HCT116 (cell line): ENCODE data around the gene ITGAD. TPM values are rescaled to one million over a fixed set of nuclear protein-coding genes. Genes with fewer than 3 reads are reported as not detected.

ENCODE experiments used
- ATAC-seq: fragments of 200-7000 bp; cut with Tn5 transposase; 2 replicates; pipeline ENCODE4 v1.9.1; 2020; ENCODE audit warnings: mild to moderate bottlenecking, moderate library complexity
- BruUV-seq: library from RNA; stranded (reverse); fragments of 400-500 nt; replicated peaks from 2 replicates; lab custom pipeline; 2021; lab: Mats Ljungman, UMichigan
- CTCF ChIA-PET: fragments of 300-600 bp; sonication (Branson Sonifier 250); formaldehyde crosslinking; loops from one replicate; lab custom pipeline; 2021; ENCODE audit warnings: antibody characterized with exemption; lab: Charles Lee
- POLR2A ChIA-PET: fragments of 300-600, 350-600 bp; sonication (Branson Sonifier 250); formaldehyde crosslinking; loops from one replicate; lab custom pipeline; 2021; ENCODE audit warnings: antibody characterized with exemption; lab: Charles Lee
- RAD21 ChIA-PET, 2 experiments: fragments of 300-600 bp; sonication (Branson Sonifier 250); formaldehyde crosslinking; loops; one replicate each; lab custom pipeline; 2023; ENCODE audit warnings: low total read pairs in 2 of 2; ENCODE audit not compliant: uncharacterized antibody in 2 of 2, unreplicated experiment in 2 of 2, low non-redundant PET in 1 of 2; lab: Charles Lee
- DNase-seq: peaks from one replicate; pipeline ENCODE4 v3.0.0-alpha.2; 2010; ENCODE audit warnings: low read depth, low spot score
- H2AFZ ChIP-seq: fragments of 200-600 bp; shearing (Covaris generic), sonication (generic); 2 replicates; pipeline ENCODE4 v1.6.1; 2017; ENCODE audit warnings: low read depth, mixed run types, mixed read lengths, antibody characterized with exemption, low read length; ENCODE audit not compliant: poor library complexity, severe bottlenecking
- H3K27ac ChIP-seq: 2 replicates; pipeline ENCODE4 v1.5.1; 2012; ENCODE audit warnings: low read depth, low read length
- H3K27me3 ChIP-seq: fragments of 200-600 bp; sonication (generic); 2 replicates; pipeline ENCODE4 v1.6.1; 2016; ENCODE audit warnings: mixed run types, low read length, mixed read lengths; ENCODE audit not compliant: insufficient read depth
- H3K36me3 ChIP-seq, 2 experiments: fragments of 200-500 bp in 1 of 2; fragments of 200-600 bp in 1 of 2; sonication (Bioruptor generic) in 1 of 2; sonication (generic) in 1 of 2; 2 replicates each; pipeline versions ENCODE4 v1.5.1 to v1.6.1; 2014 to 2016; ENCODE audit warnings: low read length in 2 of 2, inconsistent platforms in 1 of 2, mixed read lengths in 1 of 2, mixed run types in 1 of 2; ENCODE audit not compliant: insufficient read depth in 2 of 2, control insufficient read depth in 1 of 2
- H3K4me1 ChIP-seq, 2 experiments: fragments of 200-600 bp in 1 of 2; sonication (generic) in 1 of 2; 2 replicates each; pipeline versions ENCODE4 v1.5.1 to v1.6.1; 2012 to 2017; ENCODE audit warnings: low read length in 2 of 2, inconsistent platforms in 1 of 2, mild to moderate bottlenecking in 1 of 2, mixed read lengths in 1 of 2, mixed run types in 1 of 2, moderate library complexity in 1 of 2; ENCODE audit not compliant: insufficient read depth in 2 of 2, control insufficient read depth in 1 of 2
- H3K4me2 ChIP-seq: fragments of 200-600 bp; sonication (generic); 2 replicates; pipeline ENCODE4 v1.6.1; 2017; ENCODE audit warnings: mixed run types, low read length, mixed read lengths
- H3K4me3 ChIP-seq, 2 experiments: fragments of 200-600 bp in 1 of 2; sonication (generic) in 1 of 2; replicated peaks in 1 of 2; 2 replicates each; pipeline ENCODE4 v1.5.1; 2011 to 2016; ENCODE audit warnings: low read length in 2 of 2, control low read depth in 1 of 2, low read depth in 1 of 2, mild to moderate bottlenecking in 1 of 2, mixed read lengths in 1 of 2, mixed run types in 1 of 2
- H3K79me2 ChIP-seq: fragments of 200-600 bp; sonication (generic); 2 replicates; pipeline ENCODE4 v1.6.1; 2017; ENCODE audit warnings: mild to moderate bottlenecking, mixed run types, low read length, moderate library complexity, mixed read lengths; ENCODE audit not compliant: insufficient read depth
- H3K9ac ChIP-seq: fragments of 200-600 bp; sonication (generic); 2 replicates; pipeline ENCODE4 v1.6.1; 2016; ENCODE audit warnings: low read length, mixed read lengths
- H3K9me2 ChIP-seq: fragments of 200-600 bp; sonication (generic), shearing (Covaris generic); 2 replicates; pipeline ENCODE4 v1.6.1; 2017; ENCODE audit warnings: mixed run types, mild to moderate bottlenecking, moderate library complexity; ENCODE audit not compliant: insufficient read depth
- H3K9me3 ChIP-seq, 2 experiments: fragments of 200-500 bp in 1 of 2; fragments of 200-600 bp in 1 of 2; sonication (Bioruptor generic) in 1 of 2; sonication (generic) in 1 of 2; 2 replicates each; pipeline ENCODE4 v1.6.1; 2014 to 2017; ENCODE audit warnings: low read length in 2 of 2, mixed read lengths in 2 of 2, inconsistent platforms in 1 of 2, low read depth in 1 of 2, mild to moderate bottlenecking in 1 of 2, mixed run types in 1 of 2, moderate library complexity in 1 of 2; ENCODE audit not compliant: control insufficient read depth in 1 of 2, insufficient read depth in 1 of 2
- H4K20me1 ChIP-seq: fragments of 200-600 bp; sonication (generic), shearing (Covaris generic); 2 replicates; pipeline ENCODE4 v1.6.1; 2017; ENCODE audit warnings: mixed run types, mild to moderate bottlenecking, moderate library complexity; ENCODE audit not compliant: insufficient read depth
- ATF3 ChIP-seq: IDR thresholded peaks from 2 replicates; pipeline ENCODE4 v1.6.1; 2012
- CEBPB ChIP-seq: IDR thresholded peaks from 2 replicates; pipeline ENCODE4 v1.6.1; 2012; ENCODE audit warnings: low read depth
- CTCF ChIP-seq, 3 experiments: fragments of 200-600 bp in 1 of 3; sonication (generic) in 1 of 3; IDR thresholded peaks in 2 of 3; conservative IDR thresholded peaks in 1 of 3; 2 replicates each; pipeline ENCODE4 v1.5.1; 2012 to 2017; ENCODE audit warnings: low read depth in 2 of 3, low read length in 2 of 3, antibody characterized with exemption in 1 of 3, borderline replicate concordance in 1 of 3, control low read depth in 1 of 3, mild to moderate bottlenecking in 1 of 3, mixed read lengths in 1 of 3, mixed run types in 1 of 3, moderate library complexity in 1 of 3; ENCODE audit not compliant: insufficient read depth in 1 of 3
- EGR1 ChIP-seq: IDR thresholded peaks from 2 replicates; pipeline ENCODE4 v1.6.1; 2012; ENCODE audit warnings: low read depth
- EZH2 ChIP-seq: fragments of 200-600 bp; sonication (generic); IDR thresholded peaks from 2 replicates; pipeline ENCODE4 v1.6.1; 2017; ENCODE audit warnings: antibody characterized with exemption, mixed run types
- EZH2phosphoT487 ChIP-seq: fragments of 200-600 bp; IDR thresholded peaks from 2 replicates; pipeline ENCODE4 v1.6.1; 2018; ENCODE audit warnings: antibody characterized with exemption, borderline replicate concordance
- MAX ChIP-seq: IDR thresholded peaks from 2 replicates; pipeline ENCODE4 v1.6.1; 2012
- POLR2AphosphoS5 ChIP-seq: IDR thresholded peaks from 2 replicates; pipeline ENCODE4 v1.6.1; 2011; ENCODE audit warnings: mild to moderate bottlenecking, low read depth, low read length, moderate library complexity
- RAD21 ChIP-seq: IDR thresholded peaks from 2 replicates; pipeline ENCODE4 v1.6.1; 2012; ENCODE audit warnings: low read depth, mild to moderate bottlenecking
- SIN3A ChIP-seq: IDR thresholded peaks from 2 replicates; pipeline ENCODE4 v1.6.1; 2012; ENCODE audit warnings: low read depth
- SP1 ChIP-seq: IDR thresholded peaks from 2 replicates; pipeline ENCODE4 v1.6.1; 2012; ENCODE audit warnings: low read depth
- SRF ChIP-seq: IDR thresholded peaks from 2 replicates; pipeline ENCODE4 v1.6.1; 2012; ENCODE audit warnings: low read depth
- TCF7L2 ChIP-seq: IDR thresholded peaks from 2 replicates; pipeline ENCODE4 v1.7.0; 2011; ENCODE audit warnings: borderline replicate concordance, inconsistent platforms; ENCODE audit not compliant: insufficient read depth, insufficient read length; ENCODE audit errors: extremely low read depth
- YY1 ChIP-seq: IDR thresholded peaks from 2 replicates; pipeline ENCODE4 v1.6.1; 2011; ENCODE audit warnings: low read length, low read depth, moderate library complexity, mild to moderate bottlenecking; ENCODE audit not compliant: insufficient replicate concordance; ENCODE audit errors: extremely low read depth
- ZNF274 ChIP-seq: fragments of 200-500 bp; sonication (Bioruptor generic); IDR thresholded peaks from 2 replicates; pipeline ENCODE4 v1.6.1; 2014; ENCODE audit warnings: mild to moderate bottlenecking, low read depth, low read length, inconsistent platforms
- intact Hi-C: fragments of 100-400 bp; cut with micrococcal nuclease; formaldehyde crosslinking; loops from 2 replicates; pipeline ENCODE4 v1.10.0; 2022
- total RNA-seq: library from RNA; stranded (reverse); gene quantifications from one replicate; pipeline ENCODE4 v1.2.1, GENCODE V29; 2021; ENCODE audit not compliant: unreplicated experiment

ITGAD gene
- total RNA-seq, 1 experiment from 2014 or later, result 0.12 TPM

GRCh38 chr16:31364421-31364820, 28.7 kb upstream of the ITGAD start:
- Histone ChIP-seq H3K79me2 (no peaks in the 10 kb centered on the region), H3K9me2 (no peaks in the 10 kb centered on the region), H3K9ac (no peak overlapping the region), H3K27me3 (no peaks in the 10 kb centered on the region), H4K20me1 (no peaks in the 10 kb centered on the region), H3K36me3 (no peaks in the 10 kb centered on the region), H2AFZ (no peak overlapping the region), H3K4me2 (no peak overlapping the region)
- POLR2A ChIA-PET, result no interaction called here
- DNase-seq (no peak), ATAC-seq (no peak)
- no TSS peak for BruUV-seq
- intact Hi-C loops, result no loop called here
- RAD21 ChIA-PET, result no interaction called here
- no peak for TF ChIP-seq YY1
- no peak for TF ChIP-seq MAX
- no peak for TF ChIP-seq TCF7L2
- TF ChIP-seq, all 23 proteins: peak for 0
- CTCF ChIA-PET, result no interaction called here
- H3K27ac ChIP-seq, result no peak overlapping the region
- H3K9me3 ChIP-seq, result no peaks in the 10 kb centered on the region
- H3K4me3 ChIP-seq, result no peak overlapping the region
- H3K4me1 ChIP-seq, result no peaks in the 10 kb centered on the region

- no peaks in the 10 kb centered on the region for H3K9me3 ChIP-seq
- no peak overlapping the region for H2AFZ ChIP-seq
- no peak overlapping the region for H3K4me2 ChIP-seq
- no peaks in the 10 kb centered on the region for H3K79me2 ChIP-seq
- H3K9ac ChIP-seq, result no peak overlapping the region
- H3K36me3 ChIP-seq, result no peaks in the 10 kb centered on the region
- no peaks in the 10 kb centered on the region for H4K20me1 ChIP-seq
- ChIA-PET POLR2A (no interaction called here), RAD21 (no interaction called here), CTCF (no interaction called here)
- no peaks in the 10 kb centered on the region for H3K27me3 ChIP-seq
- no peak overlapping the region for H3K27ac ChIP-seq
- H3K9me2 ChIP-seq, result no peaks in the 10 kb centered on the region
- ATAC-seq (no peak), DNase-seq (no peak)
- no peaks in the 10 kb centered on the region for H3K4me1 ChIP-seq
- no peak overlapping the region for H3K4me3 ChIP-seq
- BruUV-seq, result no TSS peak
- intact Hi-C loops, result no loop called here
- no peak for TF ChIP-seq ATF3
- no peak for TF ChIP-seq POLR2AphosphoS5
- TF ChIP-seq SIN3A, result no peak
- no peak for TF ChIP-seq CTCF (IDR thresholded peaks at IDR 0.05 in 2 of 3, conservative IDR thresholded peaks at IDR 0.05 in 1 of 3; ENCODE audit: borderline replicate concordance in 1 of 3, insufficient read depth in 1 of 3, low read depth in 2 of 3, low read length in 2 of 3)
- no peak for TF ChIP-seq ZNF274
- no peak for TF ChIP-seq SP1
- TF ChIP-seq EGR1, result no peak
- TF ChIP-seq SRF, result no peak
- no peak for TF ChIP-seq CEBPB
- TF ChIP-seq EZH2, result no peak
- TF ChIP-seq YY1, result no peak
- TF ChIP-seq TCF7L2, result no peak
- TF ChIP-seq EZH2phosphoT487, result no peak
- TF ChIP-seq RAD21, result no peak
Measured at GRCh38 chr16:31365131-31365865, 27.8 kb upstream of the ITGAD start.
